ENCODE results near the gene WWOX. TPM values are rescaled to one million over a fixed set of nuclear protein-coding genes. Genes with fewer than 3 reads are reported as not detected.

WWOX gene
- total RNA-seq, 3 donors from 2014 or later (not counting 1 experiment from before 2014, with no cell fraction given): 21.0 to 29.8 (median 27.0) TPM

DNA sequence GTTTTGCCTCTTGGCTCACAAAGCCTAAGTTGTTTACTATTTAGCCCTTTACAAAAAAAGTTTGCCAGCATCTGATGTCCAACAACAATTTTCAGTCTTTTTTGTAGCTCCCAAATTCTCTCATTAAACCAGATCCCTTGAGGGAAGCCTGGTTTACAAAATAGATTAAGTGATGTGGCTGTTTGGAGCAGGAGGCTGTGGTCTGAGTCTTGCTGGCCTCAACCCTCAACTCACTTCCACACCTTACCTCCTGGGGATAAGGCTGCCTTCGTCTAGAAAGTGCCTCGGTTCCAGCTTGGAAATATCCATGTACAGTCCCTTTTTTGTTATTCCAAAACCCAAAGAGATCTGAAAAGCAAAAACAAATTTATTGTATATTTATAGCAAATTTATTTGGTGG, 138.4 kb downstream of the WWOX start:
- Histone ChIP-seq H3K4me1 (ENCODE audit: control insufficient read depth, insufficient read depth, low read length) (no peaks in the 10 kb centered on the region), H3K27ac (ENCODE audit: low read length) (no peak overlapping the region), H3K27me3 (ENCODE audit: control insufficient read depth, insufficient read depth, low read length) (no peaks in the 10 kb centered on the region), H3K36me3 (ENCODE audit: control insufficient read depth, insufficient read depth, low read length) (no peaks in the 10 kb centered on the region), H3K9me3 (ENCODE audit: control insufficient read depth, insufficient read depth, low read length) (no peaks in the 10 kb centered on the region), H3K4me3 (ENCODE audit: low read length) (no peak overlapping the region)
- intact Hi-C loops (cut with micrococcal nuclease): loop anchor here (5.0 kb wide), 1 partner anchor 1364 kb away; the partner anchor contains the start of gene MAF
- H3K4me3 Mint-ChIP-seq: no peak overlapping the region
- H3K27me3 Mint-ChIP-seq (ENCODE audit: low read depth in 2 of 2): no peaks in the 10 kb centered on the region
- no peak for ATAC-seq
- H3K9me3 Mint-ChIP-seq: no peaks in the 10 kb centered on the region
- H3K36me3 Mint-ChIP-seq: no peaks in the 10 kb centered on the region
- peaks cover 6% of the 10 kb centered on the region in 2 donors for H3K4me1 Mint-ChIP-seq
- WGBS (ENCODE audit: insufficient coverage): 75% methylated on average over 2 of the region's 2 CpGs
- TF ChIP-seq, protein P1, sequence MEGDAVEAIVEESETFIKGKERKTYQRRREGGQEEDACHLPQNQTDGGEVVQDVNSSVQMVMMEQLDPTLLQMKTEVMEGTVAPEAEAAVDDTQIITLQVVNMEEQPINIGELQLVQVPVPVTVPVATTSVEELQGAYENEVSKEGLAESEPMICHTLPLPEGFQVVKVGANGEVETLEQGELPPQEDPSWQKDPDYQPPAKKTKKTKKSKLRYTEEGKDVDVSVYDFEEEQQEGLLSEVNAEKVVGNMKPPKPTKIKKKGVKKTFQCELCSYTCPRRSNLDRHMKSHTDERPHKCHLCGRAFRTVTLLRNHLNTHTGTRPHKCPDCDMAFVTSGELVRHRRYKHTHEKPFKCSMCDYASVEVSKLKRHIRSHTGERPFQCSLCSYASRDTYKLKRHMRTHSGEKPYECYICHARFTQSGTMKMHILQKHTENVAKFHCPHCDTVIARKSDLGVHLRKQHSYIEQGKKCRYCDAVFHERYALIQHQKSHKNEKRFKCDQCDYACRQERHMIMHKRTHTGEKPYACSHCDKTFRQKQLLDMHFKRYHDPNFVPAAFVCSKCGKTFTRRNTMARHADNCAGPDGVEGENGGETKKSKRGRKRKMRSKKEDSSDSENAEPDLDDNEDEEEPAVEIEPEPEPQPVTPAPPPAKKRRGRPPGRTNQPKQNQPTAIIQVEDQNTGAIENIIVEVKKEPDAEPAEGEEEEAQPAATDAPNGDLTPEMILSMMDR (IDR thresholded peaks at IDR 0.05): no peak
- no peak for DNase-seq
- H3K27ac Mint-ChIP-seq: no peak overlapping the region

GRCh38 chr16:78240459-78241222, 141.2 kb downstream of the WWOX start:
- TF ChIP-seq, protein P1 (IDR thresholded peaks at IDR 0.05): no peak
- H3K9me3 Mint-ChIP-seq: no peaks in the 10 kb centered on the region
- H3K36me3 Mint-ChIP-seq: no peaks in the 10 kb centered on the region
- no peaks in the 10 kb centered on the region for H3K9me3 ChIP-seq (ENCODE audit: control insufficient read depth, insufficient read depth, low read length)
- H3K36me3 ChIP-seq (ENCODE audit: control insufficient read depth, insufficient read depth, low read length): no peaks in the 10 kb centered on the region
- no peaks in the 10 kb centered on the region for H3K4me1 ChIP-seq (ENCODE audit: control insufficient read depth, insufficient read depth, low read length)
- 96% methylated on average over 13 of the region's 13 CpGs for WGBS (ENCODE audit: insufficient coverage)
- no peak overlapping the region for H3K27ac ChIP-seq (ENCODE audit: low read length)
- H3K4me3 Mint-ChIP-seq: no peak overlapping the region
- no peaks in the 10 kb centered on the region for H3K27me3 Mint-ChIP-seq (ENCODE audit: low read depth in 2 of 2)
- no peak overlapping the region for H3K27ac Mint-ChIP-seq
- H3K4me3 ChIP-seq (ENCODE audit: low read length): no peak overlapping the region
- no peak for ATAC-seq
- intact Hi-C loops (cut with micrococcal nuclease): no loop called here
- no peaks in the 10 kb centered on the region for H3K27me3 ChIP-seq (ENCODE audit: control insufficient read depth, insufficient read depth, low read length)
- no peaks in the 10 kb centered on the region for H3K4me1 Mint-ChIP-seq
- DNase-seq: no peak

GRCh38 chr16:78242239-78242630, 142.8 kb downstream of the WWOX start:
- no peak for DNase-seq
- no peaks in the 10 kb centered on the region for H3K36me3 Mint-ChIP-seq
- no peak overlapping the region for H3K4me3 ChIP-seq (ENCODE audit: low read length)
- TF ChIP-seq, protein P1 (IDR thresholded peaks at IDR 0.05): no peak
- H3K27ac Mint-ChIP-seq: no peak overlapping the region
- H3K27me3 ChIP-seq (ENCODE audit: control insufficient read depth, insufficient read depth, low read length): no peaks in the 10 kb centered on the region
- H3K27me3 Mint-ChIP-seq (ENCODE audit: low read depth in 2 of 2): no peaks in the 10 kb centered on the region
- H3K27ac ChIP-seq (ENCODE audit: low read length): no peak overlapping the region
- ATAC-seq: no peak
- no peaks in the 10 kb centered on the region for H3K36me3 ChIP-seq (ENCODE audit: control insufficient read depth, insufficient read depth, low read length)
- H3K9me3 ChIP-seq (ENCODE audit: control insufficient read depth, insufficient read depth, low read length): no peaks in the 10 kb centered on the region
- H3K4me1 Mint-ChIP-seq: peaks cover 5 to 10% of the 10 kb centered on the region in 2 donors
- H3K9me3 Mint-ChIP-seq: no peaks in the 10 kb centered on the region
- intact Hi-C loops (cut with micrococcal nuclease): no loop called here
- 100% methylated on average over 2 of the region's 5 CpGs for WGBS (ENCODE audit: insufficient coverage)
- H3K4me3 Mint-ChIP-seq: no peak overlapping the region
- no peaks in the 10 kb centered on the region for H3K4me1 ChIP-seq (ENCODE audit: control insufficient read depth, insufficient read depth, low read length)

Data from natural killer cell (primary cell).